ENCODE data around the gene QSOX1.

QSOX1 gene

GRCh38 chr1:180236698-180237509 is 82.2 kb downstream of the QSOX1 start:
- peaks cover 36% of the 10 kb centered on the region for H3K4me1 Mint-ChIP-seq
- H3K27ac Mint-ChIP-seq, result no peak overlapping the region
- no peaks in the 10 kb centered on the region for H3K9me3 Mint-ChIP-seq
- H3K4me3 Mint-ChIP-seq, result no peak overlapping the region
- peaks cover 76% of the 10 kb centered on the region for H3K27me3 Mint-ChIP-seq
- H3K36me3 Mint-ChIP-seq, result no peaks in the 10 kb centered on the region

GRCh38 chr1:180237869-180238476 is 83.3 kb downstream of the QSOX1 start:
- no peaks in the 10 kb centered on the region for H3K36me3 Mint-ChIP-seq
- H3K27ac Mint-ChIP-seq, result no peak overlapping the region
- H3K27me3 Mint-ChIP-seq, result peaks cover 73% of the 10 kb centered on the region

GRCh38 chr1:180238675-180239074 is 84.0 kb downstream of the QSOX1 start:
- no peaks in the 10 kb centered on the region for H3K9me3 Mint-ChIP-seq
- no peak overlapping the region for H3K27ac Mint-ChIP-seq
- H3K4me1 Mint-ChIP-seq, result peaks cover 32% of the 10 kb centered on the region
- no peak overlapping the region for H3K4me3 Mint-ChIP-seq
- peaks cover 67% of the 10 kb centered on the region for H3K27me3 Mint-ChIP-seq
- no peaks in the 10 kb centered on the region for H3K36me3 Mint-ChIP-seq

More at GRCh38 chr1:180237869-180238476, 83.3 kb downstream of the QSOX1 start:
- Mint-ChIP-seq H3K9me3 (no peaks in the 10 kb centered on the region), H3K4me3 (no peak overlapping the region), H3K4me1 (peaks cover 32% of the 10 kb centered on the region)

GRCh38 chr1:180239145-180240096 is 84.8 kb downstream of the QSOX1 start:
- H3K4me1 Mint-ChIP-seq, result peaks cover 24% of the 10 kb centered on the region
- peaks cover 66% of the 10 kb centered on the region for H3K27me3 Mint-ChIP-seq
- no peaks in the 10 kb centered on the region for H3K9me3 Mint-ChIP-seq
- H3K4me3 Mint-ChIP-seq, result no peak overlapping the region
- no peaks in the 10 kb centered on the region for H3K36me3 Mint-ChIP-seq
- no peak overlapping the region for H3K27ac Mint-ChIP-seq

DNA sequence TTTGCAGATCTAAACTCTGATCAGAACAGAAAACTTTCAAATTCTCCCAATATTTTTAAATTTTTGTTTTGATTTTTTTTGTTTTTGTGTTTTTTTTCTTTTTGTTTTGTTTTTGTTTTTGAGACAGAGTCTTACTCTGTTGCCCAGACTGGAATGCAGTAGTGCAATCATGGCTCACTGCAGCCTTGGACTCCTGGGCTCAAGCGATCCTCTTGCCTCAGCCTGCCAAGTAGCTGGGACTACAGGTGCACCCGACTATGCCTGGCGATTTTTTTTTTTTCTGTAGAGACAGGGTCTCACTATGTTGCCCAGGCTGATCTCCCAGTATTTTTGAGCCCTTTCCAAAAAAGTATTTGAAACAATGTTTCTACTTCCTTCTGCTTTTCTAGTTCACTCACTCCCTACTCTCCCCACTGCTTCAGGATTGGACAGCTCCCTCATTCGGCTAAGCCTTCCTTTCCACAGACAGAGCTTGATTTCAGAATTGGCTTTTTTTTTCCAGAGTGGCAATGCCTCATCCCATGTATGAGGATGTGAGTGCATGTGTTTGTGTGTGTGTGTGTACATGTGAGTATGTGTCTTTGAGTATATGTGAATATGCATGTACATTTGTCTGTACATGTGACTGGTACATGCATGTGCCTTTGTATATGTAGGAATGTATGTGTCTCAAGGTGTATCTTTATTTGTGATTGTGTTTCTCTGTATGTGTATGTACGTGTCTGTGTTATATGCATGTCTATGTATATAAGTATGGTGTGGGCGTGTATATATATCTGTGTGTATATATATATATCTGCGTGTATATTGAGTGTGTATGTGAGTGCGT is 87.3 kb downstream of the QSOX1 start:
- H3K27ac Mint-ChIP-seq, result no peak overlapping the region
- no peak overlapping the region for H3K4me3 Mint-ChIP-seq
- peaks cover 4% of the 10 kb centered on the region for H3K4me1 Mint-ChIP-seq
- H3K9me3 Mint-ChIP-seq, result no peaks in the 10 kb centered on the region
- no peaks in the 10 kb centered on the region for H3K36me3 Mint-ChIP-seq
- H3K27me3 Mint-ChIP-seq, result peaks cover 52% of the 10 kb centered on the region

GRCh38 chr1:180243517-180244221 is 89.0 kb downstream of the QSOX1 start:
- Mint-ChIP-seq H3K27ac (no peak overlapping the region), H3K9me3 (no peaks in the 10 kb centered on the region), H3K4me3 (no peak overlapping the region), H3K27me3 (peaks cover 41% of the 10 kb centered on the region), H3K4me1 (no peaks in the 10 kb centered on the region), H3K36me3 (no peaks in the 10 kb centered on the region)

- no peaks in the 10 kb centered on the region for H3K4me1 Mint-ChIP-seq
- no peaks in the 10 kb centered on the region for H3K9me3 Mint-ChIP-seq
- H3K27me3 Mint-ChIP-seq, result peaks cover 38% of the 10 kb centered on the region
- H3K36me3 Mint-ChIP-seq, result no peaks in the 10 kb centered on the region
- H3K4me3 Mint-ChIP-seq, result no peak overlapping the region
- no peak overlapping the region for H3K27ac Mint-ChIP-seq
These were observed 90.2 kb downstream of the QSOX1 start for GRCh38 chr1:180244840-180245239.

GRCh38 chr1:180246579-180246978 is 91.9 kb downstream of the QSOX1 start:
- Mint-ChIP-seq H3K27ac (no peak overlapping the region), H3K9me3 (no peaks in the 10 kb centered on the region), H3K4me3 (no peak overlapping the region), H3K27me3 (peaks cover 29% of the 10 kb centered on the region), H3K36me3 (peaks cover 2% of the 10 kb centered on the region), H3K4me1 (no peaks in the 10 kb centered on the region)

GRCh38 chr1:180247061-180247460 is 92.4 kb downstream of the QSOX1 start:
- Mint-ChIP-seq H3K27me3 (peaks cover 28% of the 10 kb centered on the region), H3K36me3 (peaks cover 2% of the 10 kb centered on the region), H3K9me3 (no peaks in the 10 kb centered on the region), H3K4me1 (no peaks in the 10 kb centered on the region), H3K27ac (no peak overlapping the region), H3K4me3 (no peak overlapping the region)

DNA sequence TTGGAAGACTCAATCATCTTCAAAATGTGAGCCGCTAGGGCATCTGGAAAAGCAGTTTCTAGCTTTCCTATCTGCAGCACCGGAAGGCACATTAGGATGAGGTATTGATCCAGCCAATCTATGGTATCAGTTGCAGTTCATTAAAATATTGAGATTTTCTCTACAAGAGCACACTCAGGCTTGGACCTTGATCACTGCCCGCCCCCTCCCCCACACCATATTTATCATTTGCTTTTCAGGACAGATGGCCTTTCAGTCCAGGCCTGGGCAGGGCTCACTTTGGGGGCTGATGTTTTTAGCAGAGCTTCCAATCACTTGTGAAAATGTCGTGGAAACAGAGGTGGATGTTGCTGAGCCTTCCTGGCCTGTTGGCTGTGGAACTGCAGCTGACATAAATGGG is 92.9 kb downstream of the QSOX1 start:
- Mint-ChIP-seq H3K4me3 (no peak overlapping the region), H3K27me3 (peaks cover 25% of the 10 kb centered on the region), H3K36me3 (peaks cover 2% of the 10 kb centered on the region), H3K27ac (no peak overlapping the region), H3K4me1 (no peaks in the 10 kb centered on the region), H3K9me3 (no peaks in the 10 kb centered on the region)

- Mint-ChIP-seq H3K36me3 (peaks cover 2% of the 10 kb centered on the region), H3K27me3 (peaks cover 28% of the 10 kb centered on the region)
These were observed 93.5 kb downstream of the QSOX1 start for GRCh38 chr1:180248176-180248575.

DNA sequence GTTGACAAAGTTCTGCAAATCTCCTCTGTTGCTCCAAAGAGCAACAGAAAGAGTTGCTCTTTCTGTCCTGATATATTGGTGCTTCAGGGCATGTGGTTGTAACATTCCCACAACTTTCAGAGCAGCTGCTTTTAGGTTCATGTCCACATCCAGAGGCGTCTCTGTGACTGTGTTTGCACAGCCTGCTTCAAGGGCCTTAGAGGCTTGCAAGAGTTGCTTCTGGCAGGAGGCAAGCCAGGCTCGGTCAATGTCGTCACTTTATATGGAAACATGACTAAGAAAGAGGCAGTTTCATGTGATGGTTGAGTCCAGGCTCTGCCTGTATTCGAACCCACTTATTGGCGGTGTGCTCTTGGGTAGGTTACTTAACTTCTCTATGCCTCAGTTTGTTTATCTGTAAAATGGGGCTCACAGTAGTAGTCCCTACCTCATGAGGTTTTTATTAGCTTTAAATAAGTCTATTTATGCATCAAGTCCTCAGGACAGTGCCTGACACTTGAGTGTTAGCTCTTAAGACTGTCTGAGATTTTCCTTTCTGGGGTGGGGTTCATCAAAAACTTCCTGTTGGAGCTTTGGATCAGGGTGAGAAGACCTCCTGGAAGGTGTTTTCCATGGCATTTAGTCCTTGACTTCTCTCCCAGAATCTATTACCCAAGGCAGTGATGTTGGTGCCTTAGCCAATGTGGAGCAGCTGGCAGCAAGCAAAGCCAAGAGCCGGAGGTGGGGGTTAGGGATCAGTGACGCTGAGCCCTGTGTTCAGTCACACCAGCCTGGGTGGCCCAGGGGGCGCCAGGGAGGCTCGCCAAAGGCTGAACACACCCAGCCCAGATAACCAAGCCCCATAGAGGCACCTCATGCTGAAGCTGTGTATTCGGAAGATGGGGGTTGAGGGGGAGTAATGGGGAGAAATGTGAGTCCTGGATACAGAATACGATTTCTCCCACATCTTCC is 94.3 kb downstream of the QSOX1 start:
- H3K9me3 Mint-ChIP-seq, result no peaks in the 10 kb centered on the region
- peaks cover 2% of the 10 kb centered on the region for H3K36me3 Mint-ChIP-seq
- no peaks in the 10 kb centered on the region for H3K4me1 Mint-ChIP-seq
- H3K4me3 Mint-ChIP-seq, result no peak overlapping the region
- no peak overlapping the region for H3K27ac Mint-ChIP-seq
- H3K27me3 Mint-ChIP-seq, result peaks cover 30% of the 10 kb centered on the region

More at GRCh38 chr1:180248176-180248575, 93.5 kb downstream of the QSOX1 start:
- Mint-ChIP-seq H3K9me3 (no peaks in the 10 kb centered on the region), H3K27ac (no peak overlapping the region), H3K4me3 (no peak overlapping the region), H3K4me1 (no peaks in the 10 kb centered on the region)

DNA sequence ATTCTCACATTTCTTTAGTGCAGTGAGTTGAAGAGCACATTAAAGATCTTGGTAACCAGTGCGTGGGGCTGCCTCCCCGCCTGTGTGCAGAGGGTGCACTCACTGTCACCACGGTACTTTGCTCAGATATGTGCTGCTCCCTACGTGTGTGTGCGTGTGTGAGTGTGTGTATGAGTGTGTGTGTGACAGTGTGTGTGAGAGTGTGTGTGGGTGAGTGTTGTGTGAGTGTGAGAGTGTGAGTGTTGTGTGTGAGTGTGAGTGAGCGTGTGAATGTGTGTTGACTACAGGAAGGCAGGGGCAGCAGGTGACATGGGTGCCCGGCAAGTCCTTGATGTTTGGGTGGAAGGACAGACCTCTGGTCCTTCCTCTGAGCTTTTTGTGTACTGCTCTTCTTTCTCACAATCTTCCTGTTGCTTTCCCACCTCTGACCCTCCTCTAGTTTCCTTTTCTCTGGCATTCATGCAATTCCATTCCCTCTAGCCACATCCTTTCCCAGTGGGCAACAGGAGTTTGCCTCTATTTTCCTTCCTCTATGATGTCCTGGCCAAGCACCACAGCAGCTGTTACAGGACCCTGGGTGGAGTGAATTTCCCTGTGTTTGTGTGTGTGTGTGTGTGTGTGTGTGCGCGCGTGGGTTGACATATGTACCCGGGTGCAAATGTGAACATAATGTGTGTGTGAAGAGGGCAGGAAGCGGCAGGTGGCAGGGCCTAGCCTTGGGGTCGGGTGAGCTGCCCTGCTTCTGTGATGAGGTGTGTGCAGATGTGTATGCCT is 95.2 kb downstream of the QSOX1 start:
- no peaks in the 10 kb centered on the region for H3K9me3 Mint-ChIP-seq
- no peak overlapping the region for H3K4me3 Mint-ChIP-seq
- H3K36me3 Mint-ChIP-seq, result peaks cover 2% of the 10 kb centered on the region
- H3K27me3 Mint-ChIP-seq, result peaks cover 27% of the 10 kb centered on the region
- no peaks in the 10 kb centered on the region for H3K4me1 Mint-ChIP-seq
- H3K27ac Mint-ChIP-seq, result no peak overlapping the region

Measured in activated naive CD4-positive, alpha-beta T cell treated with anti-CD3 and anti-CD28 coated beads, Interleukin-2, amount 50 U/mL, for 24 hours (primary cell).